NCI-H69 (cell line): ENCODE data around the gene MMD2.
"Not testable (repeated sequence)": the region's sequence is repeated elsewhere in the genome, so short reads cannot be mapped to it uniquely, and the experiment has no call there.

Experiments
- DNase-seq: peaks from one replicate; lab custom pipeline; 2025; lab: John Stamatoyannopoulos, UW

The MMD2 gene

GRCh38 chr7:4893929-4894475 lies 65.0 kb downstream of the MMD2 start:
- no peak for DNase-seq

- DNase-seq, result not testable (repeated sequence)
Measured at GRCh38 chr7:4893188-4893587, 65.8 kb downstream of the MMD2 start.

GRCh38 chr7:4891522-4891921 lies 67.5 kb downstream of the MMD2 start:
- not testable (repeated sequence) for DNase-seq

GRCh38 chr7:4889682-4890081 lies 69.3 kb downstream of the MMD2 start:
- no peak for DNase-seq

- DNase-seq, result peak; percentile 47
Measured at GRCh38 chr7:4888161-4888560, 70.8 kb downstream of the MMD2 start.

GRCh38 chr7:4886671-4887070 lies 72.3 kb downstream of the MMD2 start:
- DNase-seq, result no peak

GRCh38 chr7:4885317-4885807 lies 73.6 kb downstream of the MMD2 start:
- no peak for DNase-seq

GRCh38 chr7:4884164-4884563 lies 74.8 kb downstream of the MMD2 start:
- DNase-seq, result peak; percentile 35

GRCh38 chr7:4883372-4884144 lies 75.4 kb downstream of the MMD2 start, which contains the start of gene RADIL:
Gene RADIL, minus strand, starts transcription at chr7:4883716. Its CDS starts 5,577 bp downstream, at chr7:4878139.
- peak; percentile 98 for DNase-seq

- DNase-seq, result no peak
Measured at GRCh38 chr7:4883033-4883371, 76.0 kb downstream of the MMD2 start.

- DNase-seq, result peak; percentile 69
Measured at GRCh38 chr7:4882169-4883032, 76.6 kb downstream of the MMD2 start.

- no peak for DNase-seq
Measured at GRCh38 chr7:4880218-4880617, 78.8 kb downstream of the MMD2 start.

GRCh38 chr7:4879396-4880081 lies 79.4 kb downstream of the MMD2 start:
- DNase-seq, result no peak

- no peak for DNase-seq
Measured at GRCh38 chr7:4878336-4879335, 80.4 kb downstream of the MMD2 start.

GRCh38 chr7:4876586-4876985 lies 82.4 kb downstream of the MMD2 start:
- DNase-seq, result no peak

GRCh38 chr7:4875391-4875790 lies 83.6 kb downstream of the MMD2 start:
- no peak for DNase-seq

GRCh38 chr7:4873071-4873944 lies 85.7 kb downstream of the MMD2 start:
- DNase-seq, result no peak

GRCh38 chr7:4871930-4872675 lies 86.9 kb downstream of the MMD2 start:
- DNase-seq, result no peak

- no peak for DNase-seq
Measured at GRCh38 chr7:4871056-4871680, 87.8 kb downstream of the MMD2 start.
